Peyer's patch (tissue), 4 donors: Measurements from ENCODE around the gene ELK3.

Experiments used
- CTCF ChIP-seq, 6 experiments: fragments of 450-650 bp in 4 of 6; fragments of 200-600 bp in 2 of 6; sonication (generic) in 1 of 6; IDR thresholded peaks; one replicate each; pipeline ENCODE4 v1.5.1; 2017 to 2019; ENCODE audit warnings: antibody characterized with exemption in 6 of 6, mild to moderate bottlenecking in 3 of 6, moderate library complexity in 1 of 6
- POLR2A ChIP-seq, 2 donors: fragments of 450-650 bp; IDR thresholded peaks; one replicate each; pipeline ENCODE4 v1.5.1; 2017; ENCODE audit warnings: antibody characterized with exemption in 2 of 2, mild to moderate bottlenecking in 2 of 2, moderate library complexity in 2 of 2

DNA sequence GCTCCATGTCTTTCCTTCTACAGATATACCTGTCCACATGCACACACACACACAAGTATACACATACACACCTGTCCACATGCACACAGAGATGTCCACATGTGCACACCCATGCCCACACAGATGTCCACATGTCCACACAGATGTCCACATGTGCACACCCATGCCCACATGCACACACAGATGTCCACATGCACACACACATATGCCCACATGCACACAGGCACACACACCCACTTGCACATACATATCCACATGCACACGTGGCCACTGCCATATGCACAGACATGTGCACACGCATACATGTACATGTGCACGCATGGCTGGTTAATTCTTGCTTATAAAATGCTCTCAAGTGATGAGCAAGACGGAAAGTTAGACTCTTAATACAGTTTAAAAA is 32.2 kb downstream of the ELK3 start:
- no peak for TF ChIP-seq CTCF (IDR thresholded peaks at IDR 0.05)
- TF ChIP-seq POLR2A (IDR thresholded peaks at IDR 0.05) = no peak
